ENCODE data around the gene DUSP9.

The DUSP9 gene

DNA sequence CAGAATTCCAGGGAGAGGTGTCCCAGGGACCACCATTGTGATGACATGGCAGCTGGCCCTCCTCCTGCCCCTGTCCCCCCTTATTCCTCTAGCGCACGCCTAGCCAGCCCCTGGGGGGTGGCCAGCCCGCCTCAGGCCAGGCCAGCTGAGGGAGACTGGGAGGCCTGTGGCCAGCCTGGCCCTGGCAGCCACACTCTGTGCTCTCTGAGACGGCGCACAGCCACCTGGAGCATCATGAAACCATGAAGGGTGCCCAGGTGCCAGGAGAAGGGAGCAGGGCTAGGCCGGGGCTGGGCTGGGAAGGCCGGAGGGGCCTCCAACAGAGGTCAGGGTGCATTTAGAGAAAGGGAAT, 14.4 kb upstream of the DUSP9 start:
- DNase-seq (ENCODE audit: low read depth), result no peak
- no peak overlapping the region for H3K4me3 ChIP-seq (replicated peaks; ENCODE audit: low read depth, low read length)
- TF ChIP-seq, protein P1, sequence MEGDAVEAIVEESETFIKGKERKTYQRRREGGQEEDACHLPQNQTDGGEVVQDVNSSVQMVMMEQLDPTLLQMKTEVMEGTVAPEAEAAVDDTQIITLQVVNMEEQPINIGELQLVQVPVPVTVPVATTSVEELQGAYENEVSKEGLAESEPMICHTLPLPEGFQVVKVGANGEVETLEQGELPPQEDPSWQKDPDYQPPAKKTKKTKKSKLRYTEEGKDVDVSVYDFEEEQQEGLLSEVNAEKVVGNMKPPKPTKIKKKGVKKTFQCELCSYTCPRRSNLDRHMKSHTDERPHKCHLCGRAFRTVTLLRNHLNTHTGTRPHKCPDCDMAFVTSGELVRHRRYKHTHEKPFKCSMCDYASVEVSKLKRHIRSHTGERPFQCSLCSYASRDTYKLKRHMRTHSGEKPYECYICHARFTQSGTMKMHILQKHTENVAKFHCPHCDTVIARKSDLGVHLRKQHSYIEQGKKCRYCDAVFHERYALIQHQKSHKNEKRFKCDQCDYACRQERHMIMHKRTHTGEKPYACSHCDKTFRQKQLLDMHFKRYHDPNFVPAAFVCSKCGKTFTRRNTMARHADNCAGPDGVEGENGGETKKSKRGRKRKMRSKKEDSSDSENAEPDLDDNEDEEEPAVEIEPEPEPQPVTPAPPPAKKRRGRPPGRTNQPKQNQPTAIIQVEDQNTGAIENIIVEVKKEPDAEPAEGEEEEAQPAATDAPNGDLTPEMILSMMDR (IDR thresholded peaks at IDR 0.05; ENCODE audit: low read length, missing control alignments), result no peak

GRCh38 chrX:153633048-153633447, 14.0 kb upstream of the DUSP9 start:
- no peak overlapping the region for H3K4me3 ChIP-seq (replicated peaks; ENCODE audit: low read depth, low read length)
- TF ChIP-seq, protein P1 (IDR thresholded peaks at IDR 0.05; ENCODE audit: low read length, missing control alignments), result no peak
- DNase-seq (ENCODE audit: low read depth), result no peak

DNA sequence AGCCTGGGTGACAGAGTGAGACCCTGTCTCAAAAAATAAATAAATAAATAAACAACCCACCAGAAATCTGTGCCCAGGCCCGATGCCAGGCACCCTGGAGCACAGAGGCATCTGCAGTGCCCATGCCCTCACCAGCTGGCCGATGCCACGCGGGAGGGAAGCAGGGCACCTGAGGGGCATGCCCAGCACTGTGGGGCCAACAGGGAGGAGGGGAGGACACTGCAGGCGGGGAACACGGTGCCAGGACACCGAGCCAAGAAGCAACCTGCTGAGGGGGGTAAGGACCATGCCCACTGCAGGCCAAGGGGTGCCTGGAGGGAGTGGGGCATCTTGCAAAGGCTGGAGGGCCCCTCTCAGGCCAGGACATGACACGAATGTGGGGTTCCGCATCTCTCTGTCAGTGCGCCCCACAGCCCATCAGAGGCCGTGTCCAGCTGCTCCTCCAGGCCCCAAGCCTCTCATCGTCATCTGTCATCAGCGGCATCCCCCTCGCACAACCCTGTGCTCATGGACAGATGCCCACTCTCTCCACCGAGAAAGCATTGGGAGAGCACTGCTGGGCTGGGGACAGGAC, 13.3 kb upstream of the DUSP9 start:
- no peak overlapping the region for H3K4me3 ChIP-seq (replicated peaks; ENCODE audit: low read depth, low read length)
- TF ChIP-seq, protein P1 (IDR thresholded peaks at IDR 0.05; ENCODE audit: low read length, missing control alignments), result no peak
- DNase-seq (ENCODE audit: low read depth), result no peak

GRCh38 chrX:153634236-153634635, 12.8 kb upstream of the DUSP9 start:
- no peak for DNase-seq (ENCODE audit: low read depth)
- TF ChIP-seq, protein P1 (IDR thresholded peaks at IDR 0.05; ENCODE audit: low read length, missing control alignments), result no peak
- H3K4me3 ChIP-seq (replicated peaks; ENCODE audit: low read depth, low read length), result no peak overlapping the region

DNA sequence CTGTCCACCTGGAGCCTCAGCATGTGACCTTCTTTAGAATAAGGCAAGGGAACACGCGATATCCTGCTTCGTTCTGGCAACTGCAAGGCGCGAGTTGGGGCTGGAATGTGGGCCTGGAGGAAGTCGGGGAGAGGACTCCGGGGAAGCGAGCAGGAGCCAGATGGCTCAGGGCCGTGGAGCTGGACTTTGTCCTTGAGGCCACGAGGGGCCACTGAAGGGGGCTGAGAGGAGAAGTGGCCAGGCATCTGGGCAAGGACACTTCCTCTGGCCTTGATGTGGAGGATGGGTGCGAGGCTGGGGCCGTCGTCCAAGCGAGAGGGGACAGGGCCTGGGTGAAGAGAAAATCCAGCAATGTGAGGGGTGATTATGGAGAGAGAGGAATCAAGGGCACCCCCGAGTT, 12.2 kb upstream of the DUSP9 start:
- TF ChIP-seq, protein P1 (IDR thresholded peaks at IDR 0.05; ENCODE audit: low read length, missing control alignments), result no peak
- no peak overlapping the region for H3K4me3 ChIP-seq (replicated peaks; ENCODE audit: low read depth, low read length)
- no peak for DNase-seq (ENCODE audit: low read depth)

DNA sequence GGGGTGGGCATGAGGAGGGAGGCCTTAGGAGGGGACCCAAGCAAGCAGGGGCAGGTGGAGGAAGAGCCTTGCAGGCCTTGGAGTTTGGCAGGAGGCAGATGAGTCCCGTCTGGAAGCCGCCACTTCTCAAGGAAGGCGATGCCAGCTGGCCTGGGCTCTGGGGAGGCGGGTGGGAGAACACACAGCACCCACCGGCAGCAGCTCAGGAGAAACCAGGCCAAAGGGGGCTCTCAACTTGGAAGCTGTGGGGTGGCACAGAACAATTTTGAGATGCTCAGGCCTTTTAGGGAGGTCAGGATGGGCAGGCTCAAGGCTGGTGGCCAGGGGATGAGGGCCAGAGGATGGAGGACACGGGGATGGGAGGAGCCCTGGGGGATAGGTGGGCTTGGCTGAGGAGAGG, 11.6 kb upstream of the DUSP9 start:
- no peak for DNase-seq (ENCODE audit: low read depth)
- no peak overlapping the region for H3K4me3 ChIP-seq (replicated peaks; ENCODE audit: low read depth, low read length)
- TF ChIP-seq, protein P1 (IDR thresholded peaks at IDR 0.05; ENCODE audit: low read length, missing control alignments), result no peak

Measured in fibroblast of pulmonary artery (primary cell).